ENCODE data around the gene RAP1GAP2. TPM values are rescaled to one million over a fixed set of nuclear protein-coding genes. Genes with fewer than 3 reads are reported as not detected.

The RAP1GAP2 gene
- total RNA-seq, 1 donor, result 2.9 TPM

DNA sequence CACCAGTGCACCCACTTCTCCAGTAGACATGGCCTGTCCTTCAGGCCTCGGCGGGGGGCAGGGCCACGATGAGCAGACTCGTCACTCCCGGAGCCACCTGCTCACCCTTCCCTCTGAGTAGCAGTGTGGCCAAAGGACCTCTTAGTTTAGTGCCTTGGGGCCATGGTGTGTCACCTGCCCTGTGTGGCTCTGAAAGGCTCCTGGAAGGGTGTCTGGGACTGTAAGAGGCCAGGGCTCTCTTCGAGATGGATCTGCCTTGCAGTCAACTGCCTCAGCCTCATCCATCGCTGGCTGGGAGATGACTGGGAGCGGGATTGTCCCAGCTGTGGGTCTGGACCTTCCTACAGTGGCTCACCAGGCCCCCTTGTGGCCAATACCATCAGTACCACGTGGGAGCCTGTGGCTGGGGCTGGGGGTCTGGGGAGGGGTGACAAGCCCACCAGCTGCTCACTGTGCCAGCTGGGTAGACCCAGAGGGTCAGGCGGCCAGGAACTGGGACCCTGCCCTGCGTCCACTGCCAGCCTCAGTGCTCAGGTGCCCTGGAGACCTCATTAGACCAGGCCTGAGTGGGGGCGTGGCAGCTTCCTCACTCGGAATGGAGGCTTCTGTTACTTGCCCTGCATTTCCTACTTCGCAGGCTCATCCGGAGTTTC is 133.8 kb downstream of the RAP1GAP2 start:
- no peaks in the 10 kb centered on the region for H3K27me3 ChIP-seq (ENCODE audit: insufficient read depth, low read length)
- no peaks in the 10 kb centered on the region for H3K9me3 ChIP-seq (ENCODE audit: low read depth, low read length)
- peaks cover 9% of the 10 kb centered on the region for H3K4me1 ChIP-seq (ENCODE audit: insufficient read depth, low read length)
- no peaks in the 10 kb centered on the region for H4K20me1 ChIP-seq (ENCODE audit: insufficient read depth, low read length)
- H2AFZ ChIP-seq (ENCODE audit: low read length), result no peak overlapping the region
- H3K36me3 ChIP-seq (ENCODE audit: insufficient read depth, low read length), result no peaks in the 10 kb centered on the region
- H3K79me2 ChIP-seq (ENCODE audit: insufficient read depth, low read length), result no peaks in the 10 kb centered on the region
- peak; percentile 92 for DNase-seq (ENCODE audit: insufficient read length, low spot score, missing footprints)
- no peak overlapping the region for H3K4me3 ChIP-seq (ENCODE audit: insufficient read depth, low read length)
- H3K4me2 ChIP-seq (ENCODE audit: insufficient read depth, low read length), result no peak overlapping the region
- H3K27ac ChIP-seq (ENCODE audit: low read depth, low read length), result no peak overlapping the region
- TF ChIP-seq, protein P1, sequence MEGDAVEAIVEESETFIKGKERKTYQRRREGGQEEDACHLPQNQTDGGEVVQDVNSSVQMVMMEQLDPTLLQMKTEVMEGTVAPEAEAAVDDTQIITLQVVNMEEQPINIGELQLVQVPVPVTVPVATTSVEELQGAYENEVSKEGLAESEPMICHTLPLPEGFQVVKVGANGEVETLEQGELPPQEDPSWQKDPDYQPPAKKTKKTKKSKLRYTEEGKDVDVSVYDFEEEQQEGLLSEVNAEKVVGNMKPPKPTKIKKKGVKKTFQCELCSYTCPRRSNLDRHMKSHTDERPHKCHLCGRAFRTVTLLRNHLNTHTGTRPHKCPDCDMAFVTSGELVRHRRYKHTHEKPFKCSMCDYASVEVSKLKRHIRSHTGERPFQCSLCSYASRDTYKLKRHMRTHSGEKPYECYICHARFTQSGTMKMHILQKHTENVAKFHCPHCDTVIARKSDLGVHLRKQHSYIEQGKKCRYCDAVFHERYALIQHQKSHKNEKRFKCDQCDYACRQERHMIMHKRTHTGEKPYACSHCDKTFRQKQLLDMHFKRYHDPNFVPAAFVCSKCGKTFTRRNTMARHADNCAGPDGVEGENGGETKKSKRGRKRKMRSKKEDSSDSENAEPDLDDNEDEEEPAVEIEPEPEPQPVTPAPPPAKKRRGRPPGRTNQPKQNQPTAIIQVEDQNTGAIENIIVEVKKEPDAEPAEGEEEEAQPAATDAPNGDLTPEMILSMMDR (IDR thresholded peaks at IDR 0.05; ENCODE audit: extremely low read depth, low read depth, low read length), result peak; percentile 59

DNA sequence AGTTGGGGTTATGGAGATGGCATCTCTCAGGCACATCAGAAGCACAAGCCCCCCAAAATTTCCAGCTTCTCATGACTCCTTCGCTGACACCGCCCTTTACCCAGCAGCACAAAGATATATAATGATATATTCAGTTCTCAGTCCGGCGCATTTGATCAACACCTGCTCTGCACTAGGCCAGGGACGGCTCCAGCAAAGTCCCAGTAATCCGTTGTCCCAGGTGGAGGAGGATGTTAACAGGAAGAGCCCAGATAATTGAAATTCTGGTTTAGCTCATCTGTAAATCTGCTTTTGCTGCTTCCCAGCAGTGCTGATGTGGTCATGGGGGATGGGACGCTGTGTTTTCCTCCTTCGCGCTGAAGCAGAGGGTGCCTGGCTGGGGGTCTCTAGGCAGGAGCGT is 135.6 kb downstream of the RAP1GAP2 start:
- TF ChIP-seq, protein P1 (IDR thresholded peaks at IDR 0.05; ENCODE audit: extremely low read depth, low read depth, low read length), result no peak

DNA sequence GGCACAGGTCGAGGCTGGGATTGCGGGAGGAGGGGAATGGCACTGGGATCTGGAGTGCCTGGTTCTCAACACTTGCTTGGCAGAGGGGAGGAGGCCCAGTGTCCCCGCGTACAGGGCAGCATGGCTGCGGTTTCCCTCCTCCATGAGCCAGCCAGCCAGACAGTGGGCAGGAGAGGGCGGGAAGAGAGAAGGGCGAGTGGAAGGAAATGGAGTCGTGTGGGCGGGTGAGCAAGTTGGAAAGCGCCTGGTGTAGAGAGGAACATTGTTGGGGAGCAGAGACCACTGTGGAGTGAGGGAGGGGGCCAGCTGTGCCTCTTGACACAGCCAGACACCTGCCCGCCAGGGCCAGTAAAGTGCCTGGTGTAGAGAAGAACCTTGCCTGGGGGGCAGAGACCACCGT is 136.7 kb downstream of the RAP1GAP2 start:
- no peak overlapping the region for H3K4me3 ChIP-seq (ENCODE audit: insufficient read depth, low read length)
- H4K20me1 ChIP-seq (ENCODE audit: insufficient read depth, low read length), result no peaks in the 10 kb centered on the region
- DNase-seq (ENCODE audit: insufficient read length, low spot score, missing footprints), result no peak
- H3K27me3 ChIP-seq (ENCODE audit: insufficient read depth, low read length), result no peaks in the 10 kb centered on the region
- H3K36me3 ChIP-seq (ENCODE audit: insufficient read depth, low read length), result no peaks in the 10 kb centered on the region
- H3K79me2 ChIP-seq (ENCODE audit: insufficient read depth, low read length), result no peaks in the 10 kb centered on the region
- peaks cover 2% of the 10 kb centered on the region for H3K4me1 ChIP-seq (ENCODE audit: insufficient read depth, low read length)
- H3K27ac ChIP-seq (ENCODE audit: low read depth, low read length), result no peak overlapping the region
- H3K4me2 ChIP-seq (ENCODE audit: insufficient read depth, low read length), result no peak overlapping the region
- TF ChIP-seq, protein P1 (IDR thresholded peaks at IDR 0.05; ENCODE audit: extremely low read depth, low read depth, low read length), result no peak
- peak overlapping the region; percentile 62 for H2AFZ ChIP-seq (ENCODE audit: low read length)
- no peaks in the 10 kb centered on the region for H3K9me3 ChIP-seq (ENCODE audit: low read depth, low read length)

More for the DNA sequence above, 135.6 kb downstream of the RAP1GAP2 start:
- H4K20me1 ChIP-seq (ENCODE audit: insufficient read depth, low read length), result no peaks in the 10 kb centered on the region
- H2AFZ ChIP-seq (ENCODE audit: low read length), result no peak overlapping the region
- no peaks in the 10 kb centered on the region for H3K36me3 ChIP-seq (ENCODE audit: insufficient read depth, low read length)
- H3K4me1 ChIP-seq (ENCODE audit: insufficient read depth, low read length), result no peaks in the 10 kb centered on the region
- H3K9me3 ChIP-seq (ENCODE audit: low read depth, low read length), result no peaks in the 10 kb centered on the region
- DNase-seq (ENCODE audit: insufficient read length, low spot score, missing footprints), result peak; percentile 64
- no peak overlapping the region for H3K27ac ChIP-seq (ENCODE audit: low read depth, low read length)
- no peaks in the 10 kb centered on the region for H3K27me3 ChIP-seq (ENCODE audit: insufficient read depth, low read length)
- H3K4me2 ChIP-seq (ENCODE audit: insufficient read depth, low read length), result no peak overlapping the region
- no peaks in the 10 kb centered on the region for H3K79me2 ChIP-seq (ENCODE audit: insufficient read depth, low read length)
- H3K4me3 ChIP-seq (ENCODE audit: insufficient read depth, low read length), result no peak overlapping the region

DNA sequence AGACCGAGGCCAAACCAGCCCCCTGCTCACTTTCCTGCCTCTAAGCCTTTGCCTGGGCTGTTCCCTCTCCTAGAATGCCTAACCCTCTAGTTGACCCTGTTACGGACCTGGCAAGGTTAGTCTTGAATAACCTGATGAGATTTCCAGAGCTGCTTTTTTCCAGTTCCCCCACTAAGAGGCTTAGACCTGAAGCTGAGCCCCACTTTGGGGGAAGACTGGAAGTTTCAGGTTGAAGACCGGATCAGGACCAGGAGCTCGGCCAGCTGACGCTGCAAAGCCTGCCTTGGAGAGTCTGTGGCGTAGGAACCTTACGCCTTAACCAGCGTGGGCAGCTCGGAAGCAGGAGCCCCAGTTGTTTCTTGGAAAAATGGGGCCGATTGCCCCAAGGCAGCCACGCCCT is 137.4 kb downstream of the RAP1GAP2 start:
- H2AFZ ChIP-seq (ENCODE audit: low read length), result no peak overlapping the region
- no peaks in the 10 kb centered on the region for H3K79me2 ChIP-seq (ENCODE audit: insufficient read depth, low read length)
- H3K4me1 ChIP-seq (ENCODE audit: insufficient read depth, low read length), result peaks cover 2% of the 10 kb centered on the region
- peak; percentile 35 for DNase-seq (ENCODE audit: insufficient read length, low spot score, missing footprints)
- H3K9me3 ChIP-seq (ENCODE audit: low read depth, low read length), result no peaks in the 10 kb centered on the region
- H3K27me3 ChIP-seq (ENCODE audit: insufficient read depth, low read length), result no peaks in the 10 kb centered on the region
- no peak overlapping the region for H3K4me2 ChIP-seq (ENCODE audit: insufficient read depth, low read length)
- no peaks in the 10 kb centered on the region for H4K20me1 ChIP-seq (ENCODE audit: insufficient read depth, low read length)
- TF ChIP-seq, protein P1 (IDR thresholded peaks at IDR 0.05; ENCODE audit: extremely low read depth, low read depth, low read length), result no peak
- no peaks in the 10 kb centered on the region for H3K36me3 ChIP-seq (ENCODE audit: insufficient read depth, low read length)
- H3K4me3 ChIP-seq (ENCODE audit: insufficient read depth, low read length), result no peak overlapping the region
- no peak overlapping the region for H3K27ac ChIP-seq (ENCODE audit: low read depth, low read length)
